NK-92 (cell line): ENCODE measurements around the gene PTGIR.

Experiments
- DNase-seq: peaks from one replicate; lab custom pipeline; 2025; ENCODE audit not compliant: unreplicated experiment; lab: John Stamatoyannopoulos, UW

PTGIR gene

DNA sequence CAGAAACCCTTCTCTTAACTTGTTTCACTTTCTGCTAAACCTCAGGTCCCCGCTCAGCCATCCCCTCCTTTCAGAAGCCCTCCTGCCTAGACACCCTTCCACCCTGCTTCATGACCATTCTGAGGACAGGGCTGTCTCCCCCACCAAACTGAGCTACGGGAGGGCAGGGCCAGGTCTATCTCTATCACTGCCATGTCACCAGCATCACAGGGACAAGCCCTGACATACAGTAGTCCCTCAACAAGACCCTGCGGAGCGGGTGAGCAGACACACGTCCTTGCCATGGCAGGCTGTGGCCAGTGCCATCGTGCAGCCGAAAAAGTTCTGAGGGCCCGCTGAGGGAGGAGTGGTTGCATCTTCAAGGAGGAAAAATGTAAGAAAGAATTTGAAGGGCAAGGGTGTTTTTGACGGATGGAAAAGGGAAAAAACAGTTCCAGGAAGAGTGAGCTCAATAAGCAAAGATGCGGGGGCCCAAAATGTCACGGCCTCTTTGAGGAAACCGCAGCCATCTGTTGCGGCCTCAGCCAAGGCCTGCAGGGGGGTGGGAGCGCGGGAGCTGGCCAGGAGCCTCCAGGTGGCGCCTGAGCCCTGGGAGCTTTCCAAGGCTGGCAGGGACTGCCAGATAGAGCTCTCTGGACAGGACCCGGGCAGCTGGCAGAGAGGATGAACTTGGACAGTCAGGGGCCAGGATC is 8.1 kb downstream of the PTGIR start:
- DNase-seq = no peak

GRCh38 chr19:46615966-46616365 is 8.9 kb downstream of the PTGIR start:
- DNase-seq = no peak

DNA sequence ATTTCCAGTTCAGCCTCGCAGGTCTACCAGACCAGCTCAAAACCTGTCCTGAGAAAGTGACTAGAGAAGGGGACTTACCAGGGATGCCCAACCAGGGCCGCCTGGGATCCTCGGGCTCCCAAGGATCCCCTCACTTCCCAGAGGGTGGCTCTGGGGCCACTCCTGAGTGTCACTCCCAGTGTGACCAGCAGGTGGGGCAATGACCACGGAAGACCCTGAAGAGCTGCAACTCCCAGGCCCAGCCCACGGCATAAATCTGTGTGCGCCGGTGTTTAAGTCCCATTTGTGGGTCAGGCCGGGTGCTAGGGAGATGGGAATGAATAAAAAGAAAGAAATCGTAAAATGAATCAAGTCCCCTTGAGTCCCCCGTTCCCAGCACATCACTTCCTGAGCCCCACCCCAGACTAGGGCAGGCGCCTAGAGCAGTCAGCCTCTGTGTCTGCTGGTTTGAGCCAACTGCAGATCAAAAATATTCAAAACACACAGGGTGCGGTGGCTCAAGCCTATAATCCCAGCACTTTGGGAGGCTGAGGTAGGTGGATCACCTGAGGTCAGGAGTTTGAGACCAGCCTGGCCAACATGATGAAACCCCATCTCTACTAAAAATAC is 10.7 kb downstream of the PTGIR start:
- DNase-seq = no peak

GRCh38 chr19:46613525-46613924 is 11.4 kb downstream of the PTGIR start:
- DNase-seq = no peak

GRCh38 chr19:46611776-46612175 is 13.1 kb downstream of the PTGIR start:
- DNase-seq = no peak

- DNase-seq = no peak
These were observed 13.8 kb downstream of the PTGIR start for GRCh38 chr19:46610851-46611770.

GRCh38 chr19:46610413-46610775 is 14.5 kb downstream of the PTGIR start:
- DNase-seq = no peak

DNA sequence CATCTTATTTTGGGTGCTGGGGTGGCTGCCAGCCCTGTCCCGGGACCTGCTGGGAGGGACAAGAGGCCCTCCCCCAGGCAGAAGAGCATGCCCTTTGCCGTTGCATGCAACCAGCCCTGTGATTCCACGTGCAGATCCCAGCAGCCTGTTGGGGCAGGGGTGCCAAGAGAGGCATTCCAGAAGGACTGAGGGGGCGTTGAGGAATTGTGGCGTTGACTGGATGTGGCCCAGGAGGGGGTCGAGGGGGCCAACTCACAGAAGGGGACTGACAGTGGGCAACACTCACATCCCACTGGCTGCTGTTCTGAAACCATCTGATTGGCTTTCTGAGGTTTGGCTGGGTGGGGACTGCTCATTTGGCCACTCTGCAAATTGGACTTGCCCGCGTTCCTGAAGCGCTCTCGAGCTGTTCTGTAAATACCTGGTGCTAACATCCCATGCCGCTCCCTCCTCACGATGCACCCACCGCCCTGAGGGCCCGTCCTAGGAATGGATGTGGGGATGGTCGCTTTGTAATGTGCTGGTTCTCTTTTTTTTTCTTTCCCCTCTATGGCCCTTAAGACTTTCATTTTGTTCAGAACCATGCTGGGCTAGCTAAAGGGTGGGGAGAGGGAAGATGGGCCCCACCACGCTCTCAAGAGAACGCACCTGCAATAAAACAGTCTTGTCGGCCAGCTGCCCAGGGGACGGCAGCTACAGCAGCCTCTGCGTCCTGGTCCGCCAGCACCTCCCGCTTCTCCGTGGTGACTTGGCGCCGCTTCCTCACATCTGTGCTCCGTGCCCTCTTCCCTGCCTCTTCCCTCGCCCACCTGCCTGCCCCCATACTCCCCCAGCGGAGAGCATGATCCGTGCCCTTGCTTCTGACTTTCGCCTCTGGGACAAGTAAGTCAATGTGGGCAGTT is 15.1 kb downstream of the PTGIR start:
- no peak for DNase-seq

DNA sequence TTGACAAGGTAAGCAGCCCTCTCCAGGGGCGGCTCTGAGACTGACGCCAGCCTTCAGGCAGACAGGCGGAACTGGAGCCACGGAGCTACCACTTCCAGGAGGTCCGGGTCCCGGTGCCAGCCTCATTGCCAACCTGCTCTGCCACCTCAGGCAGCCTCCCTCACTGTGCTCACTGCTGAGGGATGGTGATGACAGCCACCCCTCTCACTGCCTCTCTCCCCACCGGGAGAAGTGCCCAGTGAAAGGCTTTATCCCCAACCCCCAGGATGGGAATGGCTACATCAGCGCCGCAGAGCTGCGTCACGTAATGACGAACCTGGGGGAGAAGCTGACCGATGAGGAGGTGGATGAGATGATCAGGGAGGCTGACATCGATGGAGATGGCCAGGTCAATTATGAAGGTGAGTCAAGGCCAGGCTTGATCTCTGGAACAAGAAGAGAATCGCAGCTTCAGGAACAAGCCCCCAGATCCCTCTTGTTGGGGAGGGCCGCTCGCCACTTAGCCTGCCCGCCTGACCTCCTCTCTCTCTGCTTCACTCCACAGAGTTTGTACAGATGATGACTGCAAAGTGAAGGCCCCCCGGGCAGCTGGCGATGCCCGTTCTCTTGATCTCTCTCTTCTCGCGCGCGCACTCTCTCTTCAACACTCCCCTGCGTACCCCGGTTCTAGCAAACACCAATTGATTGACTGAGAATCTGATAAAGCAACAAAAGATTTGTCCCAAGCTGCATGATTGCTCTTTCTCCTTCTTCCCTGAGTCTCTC is 16.1 kb downstream of the PTGIR start:
- DNase-seq = no peak

GRCh38 chr19:46608178-46608577 is 16.7 kb downstream of the PTGIR start:
- no peak for DNase-seq

GRCh38 chr19:46607448-46607841 is 17.4 kb downstream of the PTGIR start:
- DNase-seq = no peak

DNA sequence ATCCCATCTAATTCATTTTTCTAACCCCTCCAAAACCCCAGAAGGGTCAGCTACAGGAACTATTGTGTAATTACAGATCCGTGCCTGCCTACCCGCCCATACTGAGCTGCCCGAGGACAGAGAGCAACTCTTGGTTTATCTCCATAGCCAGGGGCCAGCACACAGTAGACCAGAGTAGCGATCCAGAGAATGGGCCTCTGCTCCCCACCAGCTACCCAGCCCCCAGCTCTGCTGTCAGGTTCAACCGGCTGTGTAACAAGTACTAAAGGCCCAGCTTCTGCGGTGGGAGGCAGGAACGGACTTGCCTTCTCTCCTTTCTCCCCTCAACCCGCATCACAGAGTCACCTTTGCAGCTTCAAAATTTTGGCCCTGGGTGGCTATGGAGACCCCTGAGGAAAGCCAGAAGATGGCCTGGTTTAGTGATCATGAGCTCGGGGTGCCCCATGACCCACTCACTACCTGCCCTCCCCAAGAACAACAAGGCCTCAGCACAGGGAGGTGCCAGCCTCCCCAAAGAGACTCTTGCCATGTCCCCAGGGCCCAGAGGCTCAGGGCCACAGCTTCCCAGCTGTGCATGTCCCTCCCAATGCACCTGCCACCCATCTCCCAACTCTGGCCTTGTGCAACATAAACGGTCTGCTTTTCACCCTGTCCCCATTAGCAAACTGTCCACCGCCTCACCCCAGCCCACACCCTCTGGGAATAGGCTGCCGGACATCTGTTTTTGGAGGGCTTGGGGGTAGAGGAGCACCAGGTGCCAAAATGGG is 18.0 kb downstream of the PTGIR start:
- no peak for DNase-seq

GRCh38 chr19:46606019-46606418 is 18.9 kb downstream of the PTGIR start:
- no peak for DNase-seq

- DNase-seq = no peak
These were observed 19.5 kb downstream of the PTGIR start for GRCh38 chr19:46605356-46605821.

DNA sequence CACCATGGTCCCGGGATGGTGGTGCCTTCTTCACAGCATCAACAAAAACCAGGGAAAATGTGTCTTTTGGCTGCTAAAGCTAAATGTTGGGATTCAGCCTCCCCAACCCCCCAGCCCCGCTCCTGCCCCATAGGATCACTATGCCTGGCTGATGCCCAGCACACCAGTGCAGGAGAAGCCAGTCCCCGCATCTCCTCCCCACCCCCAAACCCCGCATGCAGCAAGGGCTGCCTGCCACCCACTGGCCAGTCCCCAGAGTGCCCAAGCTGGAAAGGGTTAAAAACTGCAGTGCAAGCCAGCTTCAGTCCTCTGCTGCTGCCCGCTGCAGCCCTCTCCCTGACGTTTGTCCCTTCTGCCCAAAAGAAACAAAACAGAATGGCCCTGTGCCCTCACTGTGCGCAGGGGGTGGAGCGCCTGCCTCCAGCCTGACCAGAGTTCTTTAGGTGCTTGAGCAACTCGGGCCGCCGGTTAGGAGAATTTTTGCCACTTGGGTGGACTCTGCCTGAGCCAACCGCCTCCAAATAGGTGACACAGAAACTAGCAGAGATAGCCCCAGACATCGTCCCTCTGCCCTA is 20.0 kb downstream of the PTGIR start:
- DNase-seq = no peak

DNA sequence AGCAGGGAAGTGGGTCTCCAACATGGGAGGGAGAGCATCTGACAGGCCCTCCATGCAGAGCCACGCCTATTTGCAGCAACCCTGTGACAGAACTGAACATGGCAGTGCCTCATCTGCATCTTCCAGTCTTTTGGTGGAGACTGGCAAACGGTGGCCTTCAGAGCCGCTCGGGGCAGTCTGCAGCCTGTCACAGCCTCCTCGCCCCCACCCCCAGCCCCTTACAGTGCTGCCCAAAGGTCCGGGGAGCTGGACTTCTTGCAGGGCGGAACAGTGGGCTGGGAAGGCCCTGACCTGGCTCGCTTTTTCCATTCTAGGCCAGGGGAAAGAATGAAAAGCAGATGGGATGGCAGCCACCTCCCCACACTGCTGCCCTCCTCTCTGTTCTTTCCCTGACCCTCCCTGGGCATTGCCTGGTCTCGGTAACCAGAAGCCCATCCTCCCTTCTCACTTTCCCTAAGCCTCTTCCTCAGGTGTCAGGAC is 21.1 kb downstream of the PTGIR start:
- DNase-seq = no peak

GRCh38 chr19:46603195-46603637 is 21.7 kb downstream of the PTGIR start:
- no peak for DNase-seq

DNA sequence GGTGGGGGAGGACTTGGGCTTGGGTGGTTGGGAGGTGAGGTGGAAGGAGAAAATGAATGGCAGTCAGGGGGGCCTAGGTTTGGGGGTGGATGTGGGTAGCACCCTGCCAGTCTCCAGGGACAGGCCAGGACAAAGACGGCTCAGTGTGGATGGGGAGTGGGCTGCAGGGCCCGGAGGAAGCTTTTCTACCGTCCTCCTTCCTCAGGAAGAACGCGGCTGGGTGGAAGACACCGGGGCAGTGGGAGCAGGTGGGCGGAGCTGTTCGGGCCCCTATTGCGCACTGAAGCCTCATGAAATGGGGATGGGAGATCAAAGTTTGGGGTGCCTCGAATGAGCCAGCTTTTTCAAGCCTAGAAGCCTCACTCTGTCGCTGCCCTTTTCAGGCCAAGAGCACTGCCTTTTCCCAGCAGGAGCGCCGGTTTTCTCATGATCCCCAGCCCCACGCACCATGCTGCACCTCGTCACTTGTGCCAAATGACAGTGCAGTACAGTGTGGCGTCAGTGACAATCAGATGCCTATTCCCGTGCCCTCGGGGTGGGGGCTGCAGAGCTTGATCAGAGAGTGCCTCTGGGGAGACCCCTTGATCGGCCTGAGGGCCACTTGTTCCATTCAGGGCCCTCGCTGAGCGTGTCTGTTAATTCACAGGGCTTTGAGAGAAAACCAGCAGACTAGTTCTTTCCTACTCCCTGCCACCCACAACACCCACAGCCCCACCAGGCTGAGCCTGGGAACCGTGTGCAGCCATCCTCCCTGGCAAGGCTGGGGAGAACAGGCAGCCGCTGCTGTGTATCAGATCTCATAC is 22.3 kb downstream of the PTGIR start:
- DNase-seq = no peak
